ENCODE measurements around the gene CAPNS2. TPM values are rescaled to one million over a fixed set of nuclear protein-coding genes. Genes with fewer than 3 reads are reported as not detected.

The CAPNS2 gene
- total and polyA plus RNA-seq, 2 of the 13 experiments (the other 11 are each of a cell fraction or from before 2014, with no cell fraction given): 0.29 TPM; not detected in 1

- 84% methylated on average over 1 of the region's 1 CpG for WGBS (ENCODE audit: low lambda C conversion rate)
- no peak for DNase-seq (ENCODE audit: low spot score)
- ChIA-PET POLR2A (no interaction called here), CTCF (ENCODE audit: low intra/inter-chr PET ratio, low total read pairs) (no interaction called here)
- H3K79me2 ChIP-seq (ENCODE audit: insufficient read depth, low read length): no peaks in the 10 kb centered on the region
- H3K9ac ChIP-seq (ENCODE audit: insufficient read depth, low read depth, low read length): no peak overlapping the region
- no peaks in the 10 kb centered on the region for H3K36me3 ChIP-seq (replicated peaks in 1 of 2; ENCODE audit: control insufficient read depth in 1 of 2, insufficient read depth in 2 of 2, low read length in 2 of 2)
- H3K27ac ChIP-seq (ENCODE audit: extremely low read length, insufficient read depth, low read length): no peak overlapping the region
- no peaks in the 10 kb centered on the region for H3K9me3 ChIP-seq (ENCODE audit: low read length)
- H4K20me1 ChIP-seq (ENCODE audit: insufficient read depth, low read length): no peaks in the 10 kb centered on the region
- BruUV-seq (replicated peaks): no TSS peak
- H3K4me1 ChIP-seq (ENCODE audit: insufficient read depth, low read length): no peaks in the 10 kb centered on the region
- in situ Hi-C loops (cut with HindIII; ENCODE audit: extremely low pct_ligation_motif_present, low pct_unique_long_range_greater_than_20kb): no loop called here
- no peaks in the 10 kb centered on the region for H3K27me3 ChIP-seq (ENCODE audit: control insufficient read depth in 1 of 2, insufficient read depth in 2 of 2, low read length in 2 of 2)
- no peak overlapping the region for H3K4me3 ChIP-seq (replicated peaks in 1 of 3; ENCODE audit: insufficient read depth in 1 of 3, low read depth in 2 of 3, low read length in 3 of 3)
- intact Hi-C loops (cut with micrococcal nuclease; ENCODE audit: unreplicated experiment): no loop called here
- FAIRE-seq: no peak
- no peak overlapping the region for H3K4me2 ChIP-seq (ENCODE audit: low read depth, low read length)
- no peak overlapping the region for H2AFZ ChIP-seq (ENCODE audit: low read length)
- ATAC-seq: no peak
- TF ChIP-seq ZBTB26 (CRISPR knock-in tag; IDR thresholded peaks at IDR 0.05; ENCODE audit: borderline replicate concordance): no peak
- TF ChIP-seq HMG20B (CRISPR knock-in tag; conservative IDR thresholded peaks at IDR 0.05): no peak
- no peak for TF ChIP-seq DZIP1 (CRISPR knock-in tag; IDR thresholded peaks at IDR 0.05)
- TF ChIP-seq ZNF496 (CRISPR knock-in tag; IDR thresholded peaks at IDR 0.05; ENCODE audit: insufficient replicate concordance): no peak
- TF ChIP-seq ZSCAN31 (CRISPR knock-in tag; IDR thresholded peaks at IDR 0.05; ENCODE audit: low read depth): no peak
- no peak for TF ChIP-seq ZNF326 (CRISPR knock-in tag; IDR thresholded peaks at IDR 0.05; ENCODE audit: borderline replicate concordance)
- no peak for TF ChIP-seq ZBTB42 (CRISPR knock-in tag; IDR thresholded peaks at IDR 0.05)
- no peak for TF ChIP-seq ZFP1 (CRISPR knock-in tag; IDR thresholded peaks at IDR 0.05)
- TF ChIP-seq TOPORS (CRISPR knock-in tag; IDR thresholded peaks at IDR 0.05): no peak
- no peak for TF ChIP-seq ZNF558 (CRISPR knock-in tag; IDR thresholded peaks at IDR 0.05; ENCODE audit: borderline replicate concordance)
- no peak for TF ChIP-seq NFIC (IDR thresholded peaks at IDR 0.05; ENCODE audit: low read length)
- TF ChIP-seq REST (IDR thresholded peaks at IDR 0.05; ENCODE audit: borderline replicate concordance in 1 of 2, low read depth in 1 of 2, low read length in 2 of 2): no peak
- no peak for TF ChIP-seq ZNF570 (CRISPR knock-in tag; IDR thresholded peaks at IDR 0.05; ENCODE audit: borderline replicate concordance)
- TF ChIP-seq RFX3 (CRISPR knock-in tag; IDR thresholded peaks at IDR 0.05): no peak
- TF ChIP-seq RNF219 (CRISPR knock-in tag; IDR thresholded peaks at IDR 0.05): no peak
- TF ChIP-seq HMGA1 (CRISPR knock-in tag; conservative IDR thresholded peaks at IDR 0.05): no peak
These were observed 6.5 kb upstream of the CAPNS2 start for GRCh38 chr16:55559933-55560516.
